HG03139 (cell line): ENCODE data around the gene CHST15.

Source experiments
- ATAC-seq: cut with Tn5 transposase; IDR thresholded peaks from one replicate; pipeline ENCODE4 v1.9.1; 2021; ENCODE audit not compliant: unreplicated experiment

The CHST15 gene

DNA sequence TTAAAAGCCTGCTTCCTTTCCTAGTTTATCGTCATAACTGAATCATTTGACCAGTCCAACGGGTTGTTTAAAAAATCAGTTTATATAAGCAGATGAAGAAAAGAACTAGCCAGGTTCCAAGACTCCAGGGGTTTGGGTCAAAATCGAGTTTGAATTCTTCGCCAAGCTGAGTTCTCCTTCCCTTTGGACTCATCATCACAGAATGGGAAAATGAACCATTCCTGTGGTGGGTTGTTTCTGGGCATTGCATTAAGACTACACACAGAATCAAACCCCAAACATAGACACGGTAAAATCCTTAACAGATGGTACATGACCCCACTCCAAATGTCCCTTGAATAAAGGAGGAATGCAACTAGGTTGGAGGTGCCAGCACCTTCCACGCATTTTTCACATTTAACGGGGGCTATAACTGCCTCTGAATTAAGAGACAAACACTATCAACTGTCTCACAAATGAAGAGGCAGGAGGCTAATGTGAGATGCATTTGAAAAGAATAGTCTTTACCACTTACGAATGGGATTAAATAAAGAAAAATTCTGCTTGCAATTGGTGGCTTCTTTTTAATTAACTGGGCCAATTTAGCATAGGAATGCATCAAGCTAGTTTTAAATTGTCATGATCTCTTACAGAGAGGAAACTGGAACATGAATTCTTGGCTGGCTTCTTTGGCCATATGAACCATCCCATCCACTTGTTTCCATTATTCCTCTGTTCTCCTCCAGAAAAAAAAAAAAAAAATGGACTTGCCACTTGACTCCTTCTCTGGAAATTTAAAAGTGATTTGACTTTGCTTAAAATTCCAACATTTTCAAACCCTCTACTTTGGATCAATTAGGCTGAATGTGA, 61.1 kb downstream of the CHST15 start:
- no peak for ATAC-seq

DNA sequence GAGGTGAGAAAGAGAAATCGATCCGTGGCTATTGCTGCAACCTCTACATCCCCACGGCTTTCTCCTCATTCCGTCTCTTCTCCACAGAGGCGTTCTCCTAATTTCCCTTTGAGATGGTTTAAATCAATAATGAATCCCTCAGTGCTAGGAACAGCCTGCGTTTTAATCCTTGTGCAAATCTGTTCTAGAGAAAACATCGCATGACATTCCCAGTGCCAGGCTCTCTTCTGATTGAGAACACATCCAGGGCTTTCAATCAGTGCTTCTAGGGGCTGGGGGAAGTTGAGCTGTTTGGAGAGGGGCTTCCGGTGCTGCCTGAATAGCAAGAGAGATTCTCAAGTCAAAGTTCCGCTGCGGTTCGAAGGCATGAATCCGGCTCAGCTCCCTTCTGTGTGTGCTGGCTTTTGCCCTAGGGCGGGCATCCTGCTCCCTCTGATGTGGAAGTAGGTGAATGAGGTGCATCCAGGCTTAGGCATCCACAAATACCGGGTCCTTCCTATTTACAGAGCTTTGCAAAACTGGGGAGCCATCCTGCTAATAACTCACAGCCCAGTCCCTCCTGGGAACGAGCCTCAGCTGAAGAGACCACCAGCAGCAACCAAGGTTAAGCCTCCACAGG, 62.8 kb downstream of the CHST15 start:
- ATAC-seq = no peak

DNA sequence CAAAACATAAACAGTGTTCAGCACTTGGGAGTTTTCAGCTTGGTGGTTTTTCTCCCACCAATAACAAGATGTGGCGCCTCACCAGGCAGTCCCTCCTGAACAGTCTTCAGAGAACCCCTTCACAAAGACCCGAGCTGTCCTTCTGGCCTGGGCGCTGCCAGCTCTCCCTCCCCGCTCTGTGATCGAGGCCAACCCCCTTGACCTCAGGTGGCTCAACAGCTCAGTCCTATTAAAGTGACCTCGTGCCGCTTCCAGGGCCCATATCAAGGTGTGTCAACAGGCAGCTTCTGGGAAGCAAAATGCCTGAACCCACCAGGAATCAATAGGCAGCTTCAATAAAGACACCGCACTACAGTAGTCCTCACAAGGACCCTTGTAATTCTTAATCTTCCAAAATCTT, 63.3 kb downstream of the CHST15 start:
- no peak for ATAC-seq

DNA sequence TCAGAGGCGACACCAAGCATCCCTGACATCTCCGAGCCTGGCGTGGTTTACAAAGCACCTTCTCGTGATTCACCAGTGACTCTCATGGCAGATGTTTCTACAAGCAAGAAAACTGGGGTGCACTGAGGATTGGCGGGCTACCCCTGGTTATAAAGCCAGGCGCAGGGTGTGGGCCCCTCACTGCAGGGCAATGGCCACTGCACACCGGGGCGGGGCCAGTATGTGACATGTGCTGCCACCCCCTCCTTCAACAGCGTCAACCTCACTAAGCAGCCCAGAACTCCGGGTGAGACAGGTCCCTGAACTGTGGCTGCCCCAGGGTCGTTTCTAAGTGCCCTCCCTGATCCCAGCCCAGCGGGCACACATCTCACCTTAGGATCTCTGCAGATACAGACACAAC, 63.8 kb downstream of the CHST15 start:
- no peak for ATAC-seq

DNA sequence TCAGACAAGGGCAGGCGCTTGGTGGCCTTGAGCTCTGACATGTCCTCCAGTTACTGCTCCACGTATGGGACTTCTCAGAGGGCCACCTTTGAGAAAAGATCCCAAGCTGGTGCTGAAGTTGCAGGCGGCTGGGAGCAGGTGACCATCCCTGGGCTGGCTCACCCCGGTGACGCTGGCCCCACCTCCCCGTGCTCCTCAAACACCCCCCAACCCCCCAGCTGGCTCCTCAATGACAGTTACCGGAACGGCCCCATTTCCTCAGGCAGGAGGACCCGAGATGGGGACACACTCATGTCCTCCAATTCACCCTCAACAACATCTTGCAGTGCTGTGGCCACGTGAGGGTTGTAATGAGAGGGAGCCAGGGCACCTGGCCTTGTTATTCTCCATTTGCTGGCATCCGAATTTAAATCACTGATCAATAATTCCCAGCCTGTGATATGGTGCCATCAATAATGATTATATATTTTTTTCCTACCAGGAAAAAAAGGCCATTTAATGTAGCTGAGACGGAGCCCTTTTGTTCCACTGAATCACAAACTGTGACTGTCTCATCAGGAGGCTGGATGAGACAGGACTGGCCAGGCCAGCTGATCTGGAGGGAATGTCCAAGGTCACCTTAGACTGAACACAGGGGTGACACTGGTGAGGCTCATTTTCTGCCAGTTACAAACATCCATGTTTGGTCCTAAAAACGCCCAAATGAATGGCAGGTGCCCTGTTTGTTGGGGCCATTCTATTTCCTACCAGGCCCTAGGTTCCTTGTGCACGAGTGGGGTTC, 64.5 kb downstream of the CHST15 start:
- no peak for ATAC-seq

DNA sequence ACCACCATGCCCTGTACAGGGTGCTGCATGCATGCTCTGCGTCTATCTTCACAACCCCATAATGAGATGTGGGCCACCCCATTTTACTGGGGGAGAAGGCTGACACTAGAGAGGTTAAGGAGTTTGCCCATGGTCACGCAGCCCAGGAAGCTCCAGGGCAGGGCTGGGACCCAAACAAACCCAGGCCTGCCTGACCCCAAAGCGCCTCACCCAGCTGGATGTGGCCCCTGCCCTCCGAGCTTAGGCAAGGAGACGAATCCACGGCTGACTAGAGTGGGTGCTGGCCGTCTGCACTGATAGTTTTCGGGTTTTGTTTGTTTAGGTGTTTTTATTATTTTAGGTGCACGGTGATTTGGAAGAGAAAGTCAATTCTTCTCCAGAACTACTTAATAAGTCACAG, 65.7 kb downstream of the CHST15 start:
- ATAC-seq = no peak

DNA sequence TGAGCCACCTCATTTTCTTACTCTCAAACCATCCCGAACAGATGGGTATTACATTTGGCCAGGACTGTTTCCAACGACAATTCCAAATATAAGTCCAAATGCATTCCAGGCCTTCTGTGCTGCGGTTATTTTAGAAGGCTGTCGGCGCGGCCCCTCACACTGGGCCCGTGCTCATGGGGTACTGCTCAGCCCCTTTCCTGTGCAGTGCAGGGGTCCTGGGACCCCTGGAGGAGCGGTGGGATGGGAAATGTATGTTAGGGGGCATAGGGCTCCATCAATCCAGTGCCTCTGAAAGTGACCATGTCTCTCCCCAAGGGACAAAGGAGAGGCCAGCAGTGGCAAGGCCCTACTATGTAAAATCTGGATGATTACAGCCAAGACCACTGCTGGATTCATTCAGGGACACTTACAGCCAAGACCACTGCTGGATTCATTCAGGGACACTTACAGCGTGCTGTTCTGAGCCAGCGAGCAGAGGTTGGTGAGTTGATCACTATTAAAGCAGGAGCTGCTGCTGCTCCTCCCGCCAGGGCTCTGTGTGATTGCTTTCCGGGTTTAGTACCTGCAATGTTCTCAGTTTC, 66.3 kb downstream of the CHST15 start:
- no peak for ATAC-seq

DNA sequence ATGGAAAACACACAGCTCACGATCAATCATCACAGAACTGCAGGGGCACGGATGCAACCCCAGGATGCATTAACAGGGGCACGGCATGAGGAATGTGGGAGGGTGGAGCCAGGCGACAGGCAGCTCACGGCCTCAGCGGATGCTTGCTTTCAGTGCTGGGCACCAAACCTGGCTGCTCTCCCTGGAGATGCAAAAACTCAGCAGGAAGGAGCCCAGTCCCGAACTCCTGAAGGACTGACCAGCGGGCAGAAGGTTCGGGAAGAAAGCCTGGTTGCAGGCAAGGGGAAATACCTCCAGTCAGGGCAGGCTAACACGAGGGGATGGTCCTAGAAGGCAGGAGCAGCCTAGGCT, 66.8 kb downstream of the CHST15 start:
- ATAC-seq = no peak

DNA sequence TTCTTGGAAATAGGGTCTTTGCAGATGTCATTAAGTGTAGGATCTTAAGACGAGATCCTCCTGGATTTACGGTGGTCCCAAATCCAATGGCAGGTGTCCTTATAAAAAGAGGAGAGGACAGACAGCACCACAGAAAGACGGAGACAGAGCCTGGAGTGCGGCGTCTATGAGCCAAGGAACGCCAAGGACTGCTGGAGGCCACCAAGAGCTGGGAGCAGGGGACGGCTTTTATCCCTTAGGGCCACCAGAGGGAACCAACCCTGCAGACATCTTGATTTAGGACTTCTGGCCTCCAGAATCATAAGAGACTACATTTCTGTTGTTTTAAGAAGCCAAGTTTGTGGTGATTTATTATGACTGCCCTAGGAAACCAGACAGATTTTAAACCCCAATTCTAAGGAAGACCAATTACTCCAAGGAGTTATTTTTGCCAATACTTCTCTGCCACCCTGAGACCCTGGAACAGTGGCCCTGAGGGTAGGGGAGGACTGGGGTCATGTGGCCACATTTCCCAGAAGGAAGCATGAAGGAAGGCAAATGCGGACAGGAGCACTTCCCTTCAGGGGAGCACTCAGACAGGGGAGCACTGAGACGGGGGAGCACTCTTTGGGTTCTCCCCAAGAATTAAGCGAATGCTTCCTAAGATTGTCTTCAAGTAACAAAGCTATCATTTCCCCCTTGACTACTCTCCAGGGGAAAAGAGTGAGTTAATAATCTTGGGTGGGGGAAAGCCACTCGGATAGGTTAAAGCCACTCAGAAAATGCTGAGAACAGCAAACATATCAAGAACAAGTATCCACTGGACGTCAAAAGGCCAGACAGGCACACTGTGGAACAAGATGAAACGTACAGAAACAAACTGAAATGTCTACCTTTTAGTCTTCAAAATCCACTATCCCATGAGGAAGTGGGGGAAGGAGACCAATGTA, 67.5 kb downstream of the CHST15 start:
- ATAC-seq = no peak

DNA sequence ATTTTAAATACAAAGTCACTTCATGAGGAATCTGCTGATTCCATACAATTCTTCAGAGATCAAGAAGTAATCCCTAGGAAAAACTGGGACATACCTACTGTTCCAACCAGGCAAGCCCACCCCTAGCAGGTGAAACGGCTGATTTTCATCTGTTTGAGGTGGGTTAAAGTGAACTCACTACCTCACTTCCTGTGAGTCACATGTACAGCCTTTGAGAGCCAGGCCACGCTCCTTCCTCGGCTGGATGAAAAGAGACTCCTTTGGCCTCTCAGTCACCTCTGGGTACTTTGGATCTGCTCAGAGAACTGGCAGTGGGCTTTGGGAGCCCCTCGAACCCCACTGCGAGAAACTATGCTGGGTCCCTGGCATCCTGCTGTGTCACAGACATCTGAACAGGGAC, 68.2 kb downstream of the CHST15 start:
- ATAC-seq = no peak

DNA sequence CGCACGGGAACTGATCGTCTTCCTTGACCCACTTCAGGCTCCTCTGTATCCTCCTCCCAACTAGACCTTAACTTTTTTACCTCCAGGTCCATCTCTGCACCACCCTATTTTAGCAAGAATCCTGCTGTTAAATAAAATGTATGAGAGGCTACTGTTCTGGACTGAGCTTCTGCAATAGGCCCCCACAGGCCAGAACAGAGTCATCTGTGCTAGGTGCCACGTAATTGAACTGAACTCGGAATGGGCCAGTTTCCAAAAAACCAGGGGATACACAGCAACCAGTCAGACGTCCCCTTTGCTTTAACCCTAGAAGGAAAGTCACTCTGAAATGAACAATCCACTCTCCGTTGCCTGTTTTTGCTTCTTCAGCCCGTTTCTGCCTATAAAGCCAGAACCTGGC, 71.3 kb downstream of the CHST15 start:
- no peak for ATAC-seq

DNA sequence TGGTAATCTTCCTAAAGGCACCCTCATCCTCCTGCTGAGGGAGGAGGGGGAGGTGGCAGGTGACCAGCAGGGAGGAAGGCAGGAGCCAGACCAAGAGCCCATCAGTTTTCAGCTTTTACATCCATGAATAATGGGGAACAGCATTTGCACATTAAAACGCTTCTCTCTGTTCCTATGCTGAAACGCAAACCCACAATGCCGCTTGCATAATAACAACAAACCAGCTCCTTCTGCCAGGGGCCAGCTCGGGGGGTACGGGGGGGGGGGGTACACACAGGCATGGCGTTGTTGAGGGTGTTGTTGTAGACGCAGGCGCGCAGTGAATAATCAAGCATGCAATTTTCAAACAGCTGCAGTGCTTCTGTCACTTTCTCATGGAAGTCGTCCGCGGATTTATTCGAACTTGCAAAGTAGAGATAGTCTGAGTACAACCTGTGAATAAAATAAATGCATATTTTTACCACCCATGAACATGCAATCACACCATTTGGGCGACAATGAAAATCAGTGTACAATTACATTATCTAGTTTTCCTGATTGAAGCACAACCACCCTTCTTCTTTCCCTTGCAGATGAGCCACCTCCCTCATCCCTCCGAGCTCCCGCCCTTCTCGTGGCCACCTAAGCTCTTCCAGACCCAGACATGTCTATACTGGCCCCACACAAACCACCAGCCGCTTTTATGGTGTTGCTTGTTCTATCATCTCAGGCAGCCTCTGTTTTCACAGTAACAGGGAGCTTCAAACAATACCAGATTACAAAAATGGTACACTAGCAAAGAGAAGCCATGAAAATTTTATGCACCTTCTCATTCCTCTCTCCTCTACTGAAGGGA, 72.2 kb downstream of the CHST15 start:
- no peak for ATAC-seq

DNA sequence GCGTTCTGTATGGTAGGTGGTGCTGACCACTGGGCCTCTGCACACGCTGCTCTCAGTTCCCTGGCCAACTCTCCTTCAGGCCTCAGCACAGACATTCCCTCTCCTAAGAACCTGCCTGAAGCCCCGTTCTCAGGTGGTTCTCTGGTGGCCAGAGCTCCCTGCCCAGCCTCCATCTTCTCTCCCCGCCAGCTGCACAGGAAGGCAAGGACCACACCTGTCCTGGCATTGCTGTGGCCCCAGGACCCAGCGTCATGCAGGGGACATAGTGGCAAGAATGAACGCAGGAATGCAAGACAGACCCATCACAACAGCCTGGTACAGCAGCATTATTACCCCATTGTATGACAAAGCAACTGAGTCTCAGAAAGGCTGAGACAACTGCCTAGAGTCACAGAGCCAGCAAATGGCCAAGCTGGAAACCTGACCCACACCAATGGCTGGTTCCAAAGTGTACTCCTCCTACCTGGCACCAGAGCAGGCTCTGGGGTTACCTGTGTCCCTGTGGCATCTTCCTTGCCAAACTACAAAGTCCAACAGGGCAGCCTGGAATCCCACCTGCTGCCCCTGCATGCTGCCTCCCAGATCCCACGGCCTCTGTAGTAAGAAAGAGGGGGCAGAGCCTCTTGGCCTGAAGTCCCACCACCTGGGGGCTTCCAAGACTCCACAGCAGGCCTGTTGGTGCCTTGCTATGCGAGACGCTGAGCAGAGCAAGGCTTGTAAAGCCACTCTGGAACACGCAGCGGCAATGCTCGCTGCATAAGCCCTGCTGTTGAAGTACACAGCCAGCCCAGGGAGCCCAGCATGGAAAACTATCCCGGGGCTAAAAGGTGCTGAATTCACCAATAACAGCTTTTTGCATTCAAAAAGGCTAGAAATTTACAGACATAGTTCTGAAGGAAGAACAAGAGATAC, 73.3 kb downstream of the CHST15 start:
- no peak for ATAC-seq

DNA sequence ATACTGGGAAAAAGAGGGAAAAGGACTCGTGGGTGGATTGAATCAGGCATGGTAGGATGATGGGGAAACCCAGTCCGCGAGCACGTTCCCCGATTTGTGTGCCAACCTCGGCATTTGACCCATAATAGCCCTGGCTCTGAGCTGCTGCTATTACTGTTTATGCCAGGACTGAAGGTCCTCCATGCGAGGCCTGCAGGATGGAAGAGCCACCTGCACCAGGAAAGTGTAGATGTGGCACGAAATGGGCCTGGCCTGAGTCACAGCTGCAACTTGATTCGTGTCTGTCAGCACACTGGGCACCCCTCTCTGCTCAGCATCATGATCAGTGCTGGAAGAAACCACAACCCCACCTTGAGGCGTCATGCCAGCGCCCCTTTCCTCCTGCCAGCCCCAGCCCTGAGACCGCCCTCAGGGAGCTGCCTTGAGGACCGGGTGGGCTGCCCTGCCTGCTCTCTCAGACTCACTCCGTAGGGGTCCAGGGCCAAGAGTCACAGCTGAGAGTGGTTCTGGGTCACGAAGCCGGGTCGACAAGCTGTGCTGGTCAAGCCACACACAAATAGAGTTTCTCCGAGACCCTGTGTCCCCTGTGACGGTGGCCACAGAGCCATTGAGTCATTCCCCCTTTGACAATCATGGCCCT, 74.4 kb downstream of the CHST15 start:
- ATAC-seq = no peak

DNA sequence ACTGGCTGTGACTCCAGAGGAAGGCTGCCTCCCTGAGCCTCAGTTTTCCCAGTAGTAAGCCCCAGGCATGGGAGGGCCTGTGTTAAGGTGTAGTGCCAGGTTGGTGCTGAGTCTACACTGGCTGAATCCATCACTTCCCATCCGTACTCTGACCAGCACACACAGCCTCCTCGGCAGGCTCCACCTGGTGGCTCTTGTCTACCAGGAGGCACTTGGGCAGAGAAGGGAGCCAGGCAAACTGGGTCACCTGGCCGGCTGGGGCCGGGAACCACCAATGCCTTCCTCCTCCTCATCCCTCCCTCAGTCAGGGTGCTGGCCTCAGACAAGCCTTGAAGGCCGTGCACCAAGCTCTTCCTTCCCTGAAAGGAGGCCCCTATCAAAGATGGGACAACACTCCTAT, 75.7 kb downstream of the CHST15 start:
- ATAC-seq = no peak

DNA sequence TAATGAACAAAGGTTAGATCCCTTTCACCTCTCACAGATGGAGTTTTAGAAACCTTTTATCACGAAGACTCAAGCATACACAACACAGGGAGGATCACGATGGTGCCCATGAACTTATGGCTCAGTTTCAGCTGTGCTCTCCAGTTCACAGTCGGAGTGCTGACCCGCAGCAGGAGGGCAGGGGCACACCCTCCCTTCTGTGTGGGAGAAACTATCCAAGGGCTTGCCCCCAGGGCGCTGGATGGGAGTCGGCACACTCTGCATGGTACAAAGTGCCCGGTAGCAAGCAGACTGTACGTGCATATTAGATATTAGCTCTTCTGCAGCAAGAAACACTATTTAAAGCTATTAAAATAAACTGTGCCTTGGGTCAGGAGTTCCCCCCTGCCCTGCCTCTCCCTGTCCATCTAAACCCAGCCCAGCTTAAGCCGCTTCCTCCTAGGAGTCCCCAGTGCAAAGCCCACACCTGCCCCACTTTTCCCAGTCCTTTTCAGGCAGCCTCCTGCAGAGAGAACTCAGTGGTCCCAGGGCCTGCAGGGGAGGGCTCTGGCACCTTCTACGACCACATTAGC, 76.5 kb downstream of the CHST15 start:
- ATAC-seq = no peak

DNA sequence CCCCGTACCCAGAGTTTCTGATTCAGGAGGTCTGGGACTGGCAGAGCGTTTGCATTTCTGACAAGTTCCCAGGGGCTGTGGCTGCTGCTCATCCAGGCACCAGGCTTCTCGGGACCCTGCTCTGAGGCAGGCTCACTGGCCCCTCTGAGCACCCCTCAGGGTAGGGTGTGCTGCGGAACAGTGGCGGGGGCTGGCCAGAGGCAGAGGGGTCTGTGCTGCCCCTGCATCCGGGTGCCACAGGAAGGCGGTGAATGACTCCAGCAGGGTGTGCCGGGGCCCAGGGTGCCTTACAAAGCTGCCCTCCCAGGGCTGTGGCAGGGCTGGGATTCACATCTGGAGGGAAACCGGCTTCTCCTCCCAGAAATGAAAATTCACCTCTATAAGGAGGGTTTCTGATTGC, 77.4 kb downstream of the CHST15 start:
- no peak for ATAC-seq
